Testis (tissue), 3 donors: ENCODE results near the gene FXYD4. TPM values are rescaled to one million over a fixed set of nuclear protein-coding genes. Genes with fewer than 3 reads are reported as not detected.

ENCODE experiments used
- DNase-seq: peaks from one replicate; pipeline ENCODE4 v3.0.0-alpha.2; 2019
- H3K27ac ChIP-seq, 2 donors: fragments of 200-600 bp; sonication (generic); one replicate each; pipeline ENCODE4 v1.5.1; 2019
- H3K27me3 ChIP-seq: fragments of 200-600 bp; sonication (generic); one replicate; pipeline ENCODE4 v1.5.1; 2019
- H3K36me3 ChIP-seq: fragments of 200-600 bp; sonication (generic); one replicate; pipeline ENCODE4 v1.5.1; 2017; ENCODE audit warnings: low read depth; ENCODE audit errors: missing control alignments
- H3K4me1 ChIP-seq: fragments of 200-600 bp; sonication (generic); one replicate; pipeline ENCODE4 v1.5.1; 2019
- H3K4me3 ChIP-seq, 2 donors: fragments of 200-600 bp; sonication (generic); one replicate each; pipeline ENCODE4 v1.5.1; 2017 to 2019
- H3K9me3 ChIP-seq: fragments of 200-600 bp; sonication (generic); one replicate; pipeline ENCODE4 v1.5.1; 2017
- POLR2A ChIP-seq: fragments of 450-650 bp; IDR thresholded peaks from one replicate; pipeline ENCODE4 v1.6.1; 2017; ENCODE audit warnings: antibody characterized with exemption, mild to moderate bottlenecking, moderate library complexity
- WGBS, 2 donors: methylation state at CpG; one replicate each; pipeline ENCODE4 v1.1.5; 2018; 5-methylcytosine and 5-hydroxymethylcytosine counted together
- intact Hi-C: fragments of 100-400 bp; cut with DNase I; formaldehyde crosslinking; loops from one replicate; pipeline ENCODE4 v1.15.1; 2023; ENCODE audit warnings: low total_unique reads
- polyA plus RNA-seq: library from polyadenylated mRNA; stranded (reverse); fragments of 350-450 nt; fragmentation: Illumina TruSeq; extraction: RNeasy Lipid Tissue Mini Kit (QIAGEN cat#74804); gene quantifications from one replicate; pipeline ENCODE4 v1.2.3, GENCODE V29; 2014; ENCODE audit warnings: low read depth, low replicate concordance; ENCODE audit not compliant: insufficient read depth
- total RNA-seq, 2 donors: library from RNA; depleted of rRNA; stranded (reverse); fragments of >200 nt; gene quantifications; one replicate each; pipeline ENCODE4 v1.2.3, GENCODE V29; 2016
- TF ChIP-seq, protein P1 (sequence below), 3 experiments: fragments of 450-650 bp in 2 of 3; fragments of 200-600 bp in 1 of 3; sonication (generic) in 1 of 3; IDR thresholded peaks; one replicate each; pipeline ENCODE4 v1.5.1; 2016 to 2019; ENCODE audit warnings: antibody characterized with exemption in 3 of 3, mild to moderate bottlenecking in 2 of 3, moderate library complexity in 1 of 3

The FXYD4 gene
- total and polyA plus RNA-seq, 3 donors from 2014 or later, result 1.4 to 2.6 (median 1.5) TPM

DNA sequence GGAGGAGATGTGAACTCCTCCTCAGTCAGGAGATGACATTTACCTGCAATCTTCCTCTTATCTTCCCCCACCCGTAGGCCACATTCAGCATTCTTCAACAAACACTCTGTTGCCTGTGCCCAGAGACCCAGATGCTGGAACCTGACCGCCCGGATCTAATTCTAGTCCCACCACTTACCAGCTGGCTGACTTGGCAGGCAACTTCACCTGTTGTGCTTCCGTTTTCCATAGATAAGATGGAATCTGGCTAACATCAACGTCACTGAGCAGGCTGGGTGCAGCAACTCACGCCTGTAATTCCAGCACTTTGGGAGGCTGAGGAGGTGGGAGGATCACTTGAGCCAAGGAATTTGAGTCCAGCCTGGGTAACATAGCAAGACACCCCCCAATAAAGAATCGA, 21.3 kb upstream of the FXYD4 start:
- TF ChIP-seq, protein P1, sequence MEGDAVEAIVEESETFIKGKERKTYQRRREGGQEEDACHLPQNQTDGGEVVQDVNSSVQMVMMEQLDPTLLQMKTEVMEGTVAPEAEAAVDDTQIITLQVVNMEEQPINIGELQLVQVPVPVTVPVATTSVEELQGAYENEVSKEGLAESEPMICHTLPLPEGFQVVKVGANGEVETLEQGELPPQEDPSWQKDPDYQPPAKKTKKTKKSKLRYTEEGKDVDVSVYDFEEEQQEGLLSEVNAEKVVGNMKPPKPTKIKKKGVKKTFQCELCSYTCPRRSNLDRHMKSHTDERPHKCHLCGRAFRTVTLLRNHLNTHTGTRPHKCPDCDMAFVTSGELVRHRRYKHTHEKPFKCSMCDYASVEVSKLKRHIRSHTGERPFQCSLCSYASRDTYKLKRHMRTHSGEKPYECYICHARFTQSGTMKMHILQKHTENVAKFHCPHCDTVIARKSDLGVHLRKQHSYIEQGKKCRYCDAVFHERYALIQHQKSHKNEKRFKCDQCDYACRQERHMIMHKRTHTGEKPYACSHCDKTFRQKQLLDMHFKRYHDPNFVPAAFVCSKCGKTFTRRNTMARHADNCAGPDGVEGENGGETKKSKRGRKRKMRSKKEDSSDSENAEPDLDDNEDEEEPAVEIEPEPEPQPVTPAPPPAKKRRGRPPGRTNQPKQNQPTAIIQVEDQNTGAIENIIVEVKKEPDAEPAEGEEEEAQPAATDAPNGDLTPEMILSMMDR (IDR thresholded peaks at IDR 0.05), result no peak
- TF ChIP-seq POLR2A, result no peak
- no peaks in the 10 kb centered on the region for H3K4me1 ChIP-seq
- no peaks in the 10 kb centered on the region for H3K36me3 ChIP-seq
- no peaks in the 10 kb centered on the region for H3K9me3 ChIP-seq
- 66 to 75% methylated on average over 4 to 7 of the region's 7 CpGs for WGBS, 2 donors
- intact Hi-C loops, result no loop called here
- H3K4me3 ChIP-seq, result no peak overlapping the region
- H3K27ac ChIP-seq, result no peak overlapping the region
- H3K27me3 ChIP-seq, result no peaks in the 10 kb centered on the region
- DNase-seq, result no peak

DNA sequence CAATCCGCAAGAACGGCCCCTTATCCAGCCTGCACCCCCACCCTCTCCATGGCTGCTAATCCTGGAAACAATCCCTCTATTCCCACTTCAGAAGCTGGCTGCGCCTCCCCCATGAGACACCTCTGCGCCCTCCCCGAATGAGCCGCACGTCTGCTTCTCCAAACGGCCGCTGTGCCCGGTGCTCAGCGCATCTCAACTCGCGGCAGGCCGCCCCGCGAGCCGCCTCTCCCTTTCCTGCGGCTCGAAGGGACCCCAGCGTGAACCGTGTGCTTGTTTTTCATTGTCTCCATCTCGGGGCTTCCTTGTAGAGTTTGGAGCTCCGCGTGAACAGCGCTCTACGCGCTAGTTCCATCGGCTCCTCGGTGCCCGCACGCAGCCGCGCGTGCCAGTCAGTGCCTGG, 20.8 kb upstream of the FXYD4 start:
- H3K4me1 ChIP-seq, result no peaks in the 10 kb centered on the region
- H3K36me3 ChIP-seq, result no peaks in the 10 kb centered on the region
- no peak overlapping the region for H3K4me3 ChIP-seq
- WGBS, 2 donors, result 16 to 50% methylated on average over 28 to 34 of the region's 34 CpGs
- H3K27me3 ChIP-seq, result no peaks in the 10 kb centered on the region
- H3K27ac ChIP-seq, result no peak overlapping the region
- no peak for TF ChIP-seq POLR2A
- TF ChIP-seq, protein P1 (IDR thresholded peaks at IDR 0.05), result no peak
- no peak for DNase-seq
- intact Hi-C loops, result no loop called here
- H3K9me3 ChIP-seq, result no peaks in the 10 kb centered on the region

DNA sequence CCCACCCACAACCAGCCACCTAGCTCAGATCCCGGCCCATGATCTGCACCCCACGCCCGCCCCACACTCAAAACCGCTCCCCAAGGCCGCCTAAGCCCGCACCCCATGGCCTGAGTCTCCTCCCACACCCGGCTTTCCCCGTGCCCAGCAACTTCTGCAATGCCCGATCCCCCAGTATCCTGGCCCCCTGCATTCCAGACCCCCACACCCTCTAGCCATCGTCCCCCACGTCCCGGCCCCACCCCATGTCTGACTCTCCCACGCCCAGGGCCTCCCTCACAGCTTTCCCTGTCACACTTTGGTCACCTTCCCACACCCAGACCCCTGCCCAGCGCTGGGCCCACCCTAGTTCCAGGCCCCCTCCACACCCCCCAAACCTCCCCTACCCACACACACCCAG, 20.1 kb upstream of the FXYD4 start:
- Histone ChIP-seq H3K36me3 (no peaks in the 10 kb centered on the region), H3K4me3 (no peak overlapping the region), H3K27me3 (no peaks in the 10 kb centered on the region), H3K4me1 (no peaks in the 10 kb centered on the region), H3K27ac (no peak overlapping the region), H3K9me3 (no peaks in the 10 kb centered on the region)
- TF ChIP-seq, protein P1 (IDR thresholded peaks at IDR 0.05), result no peak
- no peak for TF ChIP-seq POLR2A
- intact Hi-C loops, result no loop called here
- DNase-seq, result no peak
- 26 to 53% methylated on average over 3 to 14 of the region's 14 CpGs for WGBS, 2 donors

DNA sequence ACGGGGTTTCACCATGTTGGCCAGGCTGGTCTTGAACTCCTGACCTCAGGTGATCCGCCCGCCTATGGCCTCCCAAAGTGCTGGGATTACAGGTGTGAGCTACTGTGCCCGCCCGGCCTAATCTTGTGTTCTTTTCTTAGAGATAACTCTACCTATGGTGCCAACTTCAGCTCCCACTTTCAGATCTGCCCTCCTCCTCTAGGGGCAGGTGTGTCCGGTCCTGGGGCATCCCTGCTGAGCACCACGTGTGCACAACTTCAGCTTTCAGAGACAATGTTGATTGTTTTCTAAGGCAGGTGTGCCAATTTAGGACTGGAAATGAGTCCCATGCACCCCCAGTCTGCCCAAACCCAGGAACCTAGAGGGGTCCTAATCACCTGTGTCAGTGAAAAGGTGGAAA, 18.5 kb upstream of the FXYD4 start:
- DNase-seq, result no peak
- no peaks in the 10 kb centered on the region for H3K36me3 ChIP-seq
- no peak overlapping the region for H3K4me3 ChIP-seq
- 74 to 77% methylated on average over 7 of the region's 7 CpGs for WGBS, 2 donors
- H3K27ac ChIP-seq, result no peak overlapping the region
- H3K4me1 ChIP-seq, result no peaks in the 10 kb centered on the region
- no peaks in the 10 kb centered on the region for H3K9me3 ChIP-seq
- intact Hi-C loops, result no loop called here
- no peak for TF ChIP-seq POLR2A
- TF ChIP-seq, protein P1 (IDR thresholded peaks at IDR 0.05), result no peak
- H3K27me3 ChIP-seq, result no peaks in the 10 kb centered on the region

DNA sequence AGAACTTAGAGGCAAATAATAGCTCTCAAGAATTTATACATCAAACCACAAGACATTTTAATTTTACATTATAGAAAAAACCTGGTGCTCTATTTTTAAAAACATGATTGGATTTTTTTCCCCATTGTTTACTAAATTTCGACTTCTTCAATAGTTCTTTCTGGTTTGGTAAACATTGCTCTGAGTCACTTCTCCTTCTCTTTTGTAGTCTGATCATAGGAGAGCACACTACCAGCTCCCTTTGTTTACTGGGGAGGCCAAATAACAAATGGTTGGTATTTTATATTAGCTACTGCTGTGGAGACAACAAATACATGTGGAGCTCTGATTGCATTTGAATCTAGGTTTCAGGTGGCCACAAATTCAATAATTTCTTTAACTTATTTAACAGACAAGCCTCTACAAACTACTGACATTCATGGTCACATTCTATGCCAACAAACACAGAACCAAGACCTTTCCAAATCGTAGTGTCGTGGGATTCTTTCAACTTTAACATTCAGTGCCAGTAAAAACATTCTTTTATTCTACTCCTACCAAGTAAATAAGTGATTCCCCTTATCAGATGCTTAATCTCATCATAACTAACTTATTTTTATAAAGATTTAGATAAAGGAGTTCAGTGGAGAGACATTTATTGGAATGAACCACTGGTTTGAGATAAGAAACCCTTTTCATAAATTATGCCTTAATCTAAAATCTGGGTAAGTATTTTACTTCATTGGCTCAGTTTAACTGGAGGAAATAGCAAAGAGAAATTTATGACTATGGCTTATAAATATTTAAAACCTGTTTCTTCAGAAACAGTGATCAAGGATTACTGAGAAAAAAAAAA, 17.7 kb upstream of the FXYD4 start:
- intact Hi-C loops, result no loop called here
- Histone ChIP-seq H3K4me3 (no peak overlapping the region), H3K9me3 (no peaks in the 10 kb centered on the region), H3K4me1 (no peaks in the 10 kb centered on the region), H3K36me3 (no peaks in the 10 kb centered on the region), H3K27me3 (no peaks in the 10 kb centered on the region), H3K27ac (no peak overlapping the region)
- DNase-seq, result no peak
- WGBS, 2 donors, result 50 to 52% methylated on average over 3 of the region's 3 CpGs
- TF ChIP-seq POLR2A, result no peak
- TF ChIP-seq, protein P1 (IDR thresholded peaks at IDR 0.05), result no peak
